ENCODE data around the gene CHST12. TPM values are rescaled to one million over a fixed set of nuclear protein-coding genes. Genes with fewer than 3 reads are reported as not detected.

Gene CHST12
- total RNA-seq, 1 donor from 2014 or later: 22.4 TPM

DNA sequence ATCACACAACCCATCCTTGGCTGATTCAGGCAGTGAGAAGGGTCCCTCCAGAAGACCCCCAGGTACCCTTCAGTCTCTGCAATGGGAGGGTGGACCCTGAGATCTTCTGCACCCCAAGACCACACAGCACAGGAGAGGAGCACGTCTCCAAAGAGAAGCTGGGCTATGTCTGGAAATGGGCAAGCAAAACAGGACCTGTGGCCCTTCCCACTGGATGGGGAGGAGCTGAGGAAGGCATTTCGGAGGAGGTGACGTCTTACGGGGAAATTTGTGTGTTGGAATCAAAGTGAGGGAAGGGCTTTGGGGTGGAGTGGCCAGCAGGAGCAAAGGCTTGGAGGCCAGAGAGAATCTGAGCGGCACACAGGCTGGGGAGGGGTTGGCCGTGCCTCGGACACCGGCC, 56.3 kb downstream of the CHST12 start:
- DNase-seq (ENCODE audit: extremely low spot score, unreplicated experiment): no peak
- no peak overlapping the region for H3K27ac Mint-ChIP-seq
- no peaks in the 10 kb centered on the region for H3K4me1 Mint-ChIP-seq (ENCODE audit: unreplicated experiment)
- TF ChIP-seq, protein P1, sequence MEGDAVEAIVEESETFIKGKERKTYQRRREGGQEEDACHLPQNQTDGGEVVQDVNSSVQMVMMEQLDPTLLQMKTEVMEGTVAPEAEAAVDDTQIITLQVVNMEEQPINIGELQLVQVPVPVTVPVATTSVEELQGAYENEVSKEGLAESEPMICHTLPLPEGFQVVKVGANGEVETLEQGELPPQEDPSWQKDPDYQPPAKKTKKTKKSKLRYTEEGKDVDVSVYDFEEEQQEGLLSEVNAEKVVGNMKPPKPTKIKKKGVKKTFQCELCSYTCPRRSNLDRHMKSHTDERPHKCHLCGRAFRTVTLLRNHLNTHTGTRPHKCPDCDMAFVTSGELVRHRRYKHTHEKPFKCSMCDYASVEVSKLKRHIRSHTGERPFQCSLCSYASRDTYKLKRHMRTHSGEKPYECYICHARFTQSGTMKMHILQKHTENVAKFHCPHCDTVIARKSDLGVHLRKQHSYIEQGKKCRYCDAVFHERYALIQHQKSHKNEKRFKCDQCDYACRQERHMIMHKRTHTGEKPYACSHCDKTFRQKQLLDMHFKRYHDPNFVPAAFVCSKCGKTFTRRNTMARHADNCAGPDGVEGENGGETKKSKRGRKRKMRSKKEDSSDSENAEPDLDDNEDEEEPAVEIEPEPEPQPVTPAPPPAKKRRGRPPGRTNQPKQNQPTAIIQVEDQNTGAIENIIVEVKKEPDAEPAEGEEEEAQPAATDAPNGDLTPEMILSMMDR (conservative IDR thresholded peaks at IDR 0.05): no peak
- H3K4me3 Mint-ChIP-seq: no peak overlapping the region
- H3K36me3 Mint-ChIP-seq: peaks cover 3% of the 10 kb centered on the region
- H3K27me3 Mint-ChIP-seq: no peaks in the 10 kb centered on the region
- H3K9me3 Mint-ChIP-seq: peaks cover 4% of the 10 kb centered on the region

DNA sequence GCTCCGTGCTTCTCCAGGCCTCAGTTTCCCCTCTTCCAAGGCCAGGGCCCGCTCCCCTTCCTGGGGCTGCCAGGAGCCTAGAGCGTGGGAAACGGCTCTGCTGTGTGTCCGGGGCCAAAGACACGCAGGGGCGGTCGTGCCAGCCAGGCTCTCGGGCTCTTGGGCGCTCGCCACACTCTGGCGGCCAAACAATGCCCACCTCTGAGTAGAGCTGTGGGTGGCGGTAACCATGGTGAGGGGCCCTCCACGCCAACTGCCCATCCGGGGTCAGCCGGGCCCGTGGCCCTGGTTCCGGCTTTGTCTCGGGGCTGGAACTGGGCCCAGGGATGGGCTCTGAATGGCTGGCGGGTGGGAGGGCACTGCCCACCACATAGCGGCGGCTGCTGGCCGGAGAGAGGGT, 56.8 kb downstream of the CHST12 start:
- TF ChIP-seq, protein P1 (conservative IDR thresholded peaks at IDR 0.05): no peak
- Mint-ChIP-seq H3K27me3 (no peaks in the 10 kb centered on the region), H3K27ac (no peak overlapping the region), H3K4me3 (no peak overlapping the region), H3K9me3 (peaks cover 4% of the 10 kb centered on the region), H3K4me1 (ENCODE audit: unreplicated experiment) (no peaks in the 10 kb centered on the region), H3K36me3 (peaks cover 3% of the 10 kb centered on the region)
- no peak for DNase-seq (ENCODE audit: extremely low spot score, unreplicated experiment)

DNA sequence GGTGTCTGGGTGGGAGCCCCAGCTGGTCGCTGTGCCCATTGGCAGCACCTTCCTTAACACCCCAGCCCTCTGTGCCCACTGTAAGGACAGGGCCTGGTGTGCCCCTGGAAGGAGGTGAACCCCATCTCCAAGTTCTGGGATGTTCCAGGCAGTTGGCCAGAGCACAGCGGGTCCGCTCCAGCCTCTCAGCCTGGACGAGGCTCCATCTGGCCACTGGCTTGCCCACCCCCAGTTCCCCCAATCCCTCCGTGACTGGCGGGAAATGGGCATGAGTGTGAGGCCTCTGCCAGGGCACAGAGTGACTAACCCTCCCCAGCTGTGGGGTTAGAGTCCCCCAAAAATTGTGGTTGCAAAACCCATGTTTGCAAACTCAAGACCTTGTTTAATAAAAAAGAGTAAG, 57.2 kb downstream of the CHST12 start:
- H3K27ac Mint-ChIP-seq: no peak overlapping the region
- DNase-seq (ENCODE audit: extremely low spot score, unreplicated experiment): no peak
- H3K9me3 Mint-ChIP-seq: peaks cover 4% of the 10 kb centered on the region
- peaks cover 2% of the 10 kb centered on the region for H3K36me3 Mint-ChIP-seq
- no peaks in the 10 kb centered on the region for H3K27me3 Mint-ChIP-seq
- no peak overlapping the region for H3K4me3 Mint-ChIP-seq
- H3K4me1 Mint-ChIP-seq (ENCODE audit: unreplicated experiment): no peaks in the 10 kb centered on the region
- TF ChIP-seq, protein P1 (conservative IDR thresholded peaks at IDR 0.05): no peak

DNA sequence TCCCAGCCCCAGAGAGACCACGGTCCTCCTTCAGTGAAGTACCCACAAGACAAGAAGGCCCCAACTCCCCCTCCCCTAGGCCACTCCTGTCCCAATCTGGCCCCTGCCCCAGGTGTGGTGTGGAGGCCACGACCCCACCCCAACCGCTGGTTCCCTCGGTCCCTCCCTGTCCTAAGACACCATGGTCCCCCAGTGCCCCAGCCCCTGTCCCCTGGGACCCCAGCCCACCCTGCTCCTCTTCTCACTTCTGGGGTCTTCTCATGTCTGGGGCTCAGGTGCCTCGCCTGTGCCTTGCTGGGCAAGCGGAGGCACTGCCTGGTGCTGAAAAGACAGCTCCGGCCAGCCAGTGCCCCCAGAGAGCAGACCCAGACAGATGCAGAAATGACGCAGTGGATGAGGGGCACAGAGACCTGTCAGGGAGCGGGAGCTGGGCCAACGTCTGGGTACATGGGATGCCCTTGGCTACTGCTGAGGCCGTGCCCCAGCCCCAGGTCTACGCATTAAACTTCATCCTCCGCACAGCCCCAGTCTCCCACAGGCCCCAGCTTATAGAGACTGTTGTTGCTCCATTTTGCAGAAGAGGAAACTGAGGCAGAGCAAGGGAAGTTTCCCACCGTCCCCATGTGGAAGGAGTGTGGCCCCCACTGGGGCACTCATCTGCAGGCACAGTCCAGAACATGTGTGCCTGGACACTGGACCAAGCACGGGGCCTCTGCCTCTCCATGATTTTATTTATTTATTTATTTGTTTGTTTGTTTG, 58.0 kb downstream of the CHST12 start:
- no peaks in the 10 kb centered on the region for H3K9me3 Mint-ChIP-seq
- no peak overlapping the region for H3K27ac Mint-ChIP-seq
- no peaks in the 10 kb centered on the region for H3K27me3 Mint-ChIP-seq
- DNase-seq (ENCODE audit: extremely low spot score, unreplicated experiment): no peak
- no peaks in the 10 kb centered on the region for H3K4me1 Mint-ChIP-seq (ENCODE audit: unreplicated experiment)
- no peak overlapping the region for H3K4me3 Mint-ChIP-seq
- no peaks in the 10 kb centered on the region for H3K36me3 Mint-ChIP-seq
- TF ChIP-seq, protein P1 (conservative IDR thresholded peaks at IDR 0.05): no peak

DNA sequence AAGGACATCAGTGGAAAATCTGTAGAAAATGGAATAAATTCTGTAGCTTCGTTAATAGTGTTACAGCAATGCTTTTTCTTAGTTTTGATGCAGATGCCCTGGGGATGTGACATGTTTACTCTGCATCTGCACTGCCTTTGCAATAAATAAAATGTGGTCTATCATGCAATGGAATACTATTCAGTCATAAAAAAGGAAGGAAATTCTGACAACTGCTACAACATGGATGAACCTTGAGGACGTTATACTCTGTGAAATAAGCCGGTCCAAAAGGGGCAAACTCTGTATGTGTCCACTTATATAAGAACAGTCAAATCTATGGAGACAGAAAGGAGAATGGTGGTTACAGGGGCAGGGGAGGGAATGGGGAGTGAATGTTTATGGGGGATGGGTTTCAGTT, 59.3 kb downstream of the CHST12 start:
- TF ChIP-seq, protein P1 (conservative IDR thresholded peaks at IDR 0.05): no peak
- H3K9me3 Mint-ChIP-seq: no peaks in the 10 kb centered on the region
- no peaks in the 10 kb centered on the region for H3K36me3 Mint-ChIP-seq
- H3K4me3 Mint-ChIP-seq: no peak overlapping the region
- H3K4me1 Mint-ChIP-seq (ENCODE audit: unreplicated experiment): no peaks in the 10 kb centered on the region
- H3K27me3 Mint-ChIP-seq: no peaks in the 10 kb centered on the region
- no peak for DNase-seq (ENCODE audit: extremely low spot score, unreplicated experiment)
- H3K27ac Mint-ChIP-seq: no peak overlapping the region
